T-helper 1 cell treated with Interleukin-12 subunit alpha and Interleukin-12 subunit beta and Interleukin-4 antibody, amounts not matched to agents 30 μg/mL and 1 μg/mL, for 36 hours (primary cell): ENCODE measurements around the gene WNT3A.

Source experiments
- H3K27ac Mint-ChIP-seq: one replicate; pipeline ENCODE4 v1.8.0; 2021; ENCODE audit warnings: mild to moderate bottlenecking, mixed read lengths
- H3K27me3 Mint-ChIP-seq: one replicate; pipeline ENCODE4 v1.8.0; 2021; ENCODE audit warnings: low read depth, mixed read lengths
- H3K36me3 Mint-ChIP-seq: one replicate; pipeline ENCODE4 v1.8.0; 2021; ENCODE audit warnings: low read depth, mixed read lengths
- H3K4me1 Mint-ChIP-seq: one replicate; pipeline ENCODE4 v1.8.0; 2021; ENCODE audit warnings: low read depth, mixed read lengths
- H3K4me3 Mint-ChIP-seq: one replicate; pipeline ENCODE4 v1.8.0; 2021; ENCODE audit warnings: mild to moderate bottlenecking, moderate library complexity, mixed read lengths
- H3K9me3 Mint-ChIP-seq: one replicate; pipeline ENCODE4 v1.8.0; 2021; ENCODE audit warnings: mixed read lengths

Gene WNT3A

DNA sequence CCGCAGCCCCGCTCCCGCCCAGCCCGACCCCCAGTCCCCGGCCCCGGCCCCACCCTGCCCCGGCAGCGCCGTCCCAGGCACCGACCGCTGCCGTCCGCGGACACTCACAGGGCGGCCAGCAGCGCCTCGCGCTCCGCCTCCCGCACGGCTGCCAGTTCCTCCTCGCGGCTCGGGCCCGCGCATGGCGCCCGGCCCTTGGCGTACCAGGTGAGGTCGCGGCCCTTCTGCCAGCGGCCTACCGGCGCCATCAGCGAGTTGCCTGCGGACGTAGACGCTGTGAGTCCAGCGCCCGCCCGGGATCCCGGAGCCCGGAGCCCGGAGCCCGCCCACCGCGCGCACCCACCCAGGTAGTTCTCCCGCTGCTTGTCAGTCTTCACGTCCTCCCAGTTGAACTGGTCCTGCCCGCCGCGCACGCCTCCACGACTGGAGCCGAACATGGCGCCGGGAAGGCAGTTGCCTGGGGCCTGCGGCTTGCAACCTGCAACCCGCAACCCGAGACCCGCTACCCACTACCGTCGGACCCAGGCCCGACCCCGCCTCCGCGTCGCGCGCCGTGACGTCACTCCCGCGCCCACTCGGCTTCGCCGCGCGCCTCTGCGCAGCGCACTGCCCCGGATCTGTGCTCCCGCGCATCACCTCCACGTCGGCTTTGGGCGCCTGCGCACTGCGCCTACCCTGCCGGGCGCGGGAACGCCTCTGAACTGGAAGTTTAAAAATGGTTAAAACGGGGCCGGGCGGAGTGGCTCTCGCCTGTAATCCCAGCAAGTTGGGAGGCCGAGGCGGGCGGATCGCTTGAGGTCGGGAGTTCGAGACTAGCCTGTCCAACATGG is 96.2 kb downstream of the WNT3A start, which contains the start of gene C1orf35:
Gene C1orf35 (minus strand): TSS at position 535 of the 830 bp plus-strand sequence. CDS start 98 bp downstream, at position 437.
- H3K4me3 Mint-ChIP-seq = peak within 1 kb of the TSS; percentile 93
- no peaks in the 10 kb centered on the region for H3K9me3 Mint-ChIP-seq
- peaks cover 9% of the 10 kb centered on the region for H3K4me1 Mint-ChIP-seq
- H3K27me3 Mint-ChIP-seq = no peaks in the 10 kb centered on the region
- H3K36me3 Mint-ChIP-seq = peaks cover 17% of the 10 kb centered on the region
- H3K27ac Mint-ChIP-seq = peak within 1 kb of the TSS; percentile 92

DNA sequence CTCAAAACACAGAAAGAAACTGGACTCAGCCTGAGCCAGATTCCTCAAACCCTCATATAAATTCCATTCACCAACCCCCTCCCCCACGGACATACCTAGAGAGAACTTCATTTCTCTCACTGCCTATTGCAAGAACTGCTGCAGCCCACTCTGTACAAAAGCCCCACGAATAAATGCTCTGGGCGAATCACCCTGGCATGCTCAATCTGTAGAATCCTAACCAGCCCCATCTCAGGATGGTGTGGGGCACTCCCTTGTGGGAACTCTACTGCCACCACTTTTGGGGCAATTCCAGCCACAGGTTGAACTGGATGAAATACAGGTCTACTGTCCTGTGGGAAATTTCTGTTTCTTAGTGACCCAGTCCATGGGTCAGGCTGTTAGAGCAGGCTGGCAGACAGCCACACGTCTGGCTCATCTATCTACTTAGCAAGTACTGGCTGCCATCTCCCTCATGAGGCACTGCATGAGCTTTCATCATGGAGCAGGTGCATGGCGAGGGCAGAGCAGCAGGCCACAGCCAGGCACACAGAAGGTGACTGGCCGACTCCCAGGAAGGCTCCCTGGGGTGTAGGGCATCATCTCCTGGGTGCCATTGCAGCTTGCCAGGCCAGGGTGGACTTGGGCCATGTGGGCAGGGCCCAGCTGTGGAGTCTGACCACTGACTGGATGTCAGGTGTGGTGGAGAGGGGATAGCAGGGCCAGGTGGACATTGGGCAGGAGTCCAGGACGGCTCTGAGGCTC is 97.9 kb downstream of the WNT3A start:
- H3K4me3 Mint-ChIP-seq = peak overlapping the region; percentile 93
- no peaks in the 10 kb centered on the region for H3K9me3 Mint-ChIP-seq
- peaks cover 6% of the 10 kb centered on the region for H3K36me3 Mint-ChIP-seq
- peaks cover 14% of the 10 kb centered on the region for H3K4me1 Mint-ChIP-seq
- no peaks in the 10 kb centered on the region for H3K27me3 Mint-ChIP-seq
- H3K27ac Mint-ChIP-seq = peak overlapping the region; percentile 43

DNA sequence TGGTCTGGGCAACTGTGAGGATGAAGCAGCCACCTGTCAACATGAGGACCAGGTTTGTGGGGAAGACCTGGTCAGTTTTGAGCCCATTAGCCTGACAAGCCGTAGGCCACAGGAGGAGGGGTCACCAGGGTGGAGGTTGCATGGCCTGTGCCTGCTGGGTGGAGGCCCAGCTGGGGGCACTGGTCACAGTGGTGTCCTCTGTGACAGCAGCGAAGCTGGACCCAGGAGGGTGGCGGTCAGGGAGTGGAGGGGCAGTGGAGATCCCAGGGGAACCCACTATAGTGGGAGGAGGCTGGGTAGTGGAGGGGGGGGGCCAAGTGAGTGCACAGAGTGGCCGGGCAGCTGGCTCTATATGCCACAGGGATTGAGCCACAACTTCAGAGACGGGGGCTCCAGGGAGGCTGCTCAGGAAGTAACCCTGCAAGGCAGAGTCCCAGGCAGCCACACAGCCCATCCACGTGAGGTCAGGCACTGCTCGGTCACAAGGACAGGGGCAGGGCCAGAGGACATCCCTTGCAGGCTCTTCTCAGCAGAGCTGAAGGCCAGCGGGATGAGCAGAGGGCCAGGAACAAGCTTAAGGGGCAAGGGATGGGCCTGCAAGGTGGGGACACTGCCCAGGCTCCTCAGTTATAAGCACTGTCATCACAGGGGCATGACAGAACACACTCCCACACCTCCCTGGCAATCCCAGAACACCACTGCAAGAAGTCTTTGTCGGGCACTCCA is 98.6 kb downstream of the WNT3A start:
- Mint-ChIP-seq H3K27ac (no peak overlapping the region), H3K4me1 (peaks cover 20% of the 10 kb centered on the region)

GRCh38 chr1:228105996-228106799 is 99.4 kb downstream of the WNT3A start:
- Mint-ChIP-seq H3K36me3 (peaks cover 3% of the 10 kb centered on the region), H3K4me1 (peaks cover 20% of the 10 kb centered on the region), H3K27me3 (no peaks in the 10 kb centered on the region), H3K4me3 (peak overlapping the region; percentile 10), H3K9me3 (no peaks in the 10 kb centered on the region), H3K27ac (no peak overlapping the region)

More for the DNA sequence above, 98.6 kb downstream of the WNT3A start:
- peaks cover 3% of the 10 kb centered on the region for H3K36me3 Mint-ChIP-seq
- H3K9me3 Mint-ChIP-seq = no peaks in the 10 kb centered on the region
- no peaks in the 10 kb centered on the region for H3K27me3 Mint-ChIP-seq
- no peak overlapping the region for H3K4me3 Mint-ChIP-seq

DNA sequence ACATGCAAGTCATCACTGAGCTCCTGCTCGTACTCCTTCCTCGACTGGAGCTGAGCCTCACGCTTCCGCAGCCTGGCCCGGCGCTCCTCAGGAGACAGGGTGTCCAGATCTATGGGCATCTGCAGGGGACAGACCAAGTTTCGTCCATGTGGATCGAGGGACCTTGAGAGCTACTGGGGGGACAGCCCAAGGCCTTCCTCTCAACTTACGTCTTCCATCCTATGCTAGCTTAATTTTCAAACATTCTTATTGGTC is 99.9 kb downstream of the WNT3A start:
- H3K27me3 Mint-ChIP-seq = no peaks in the 10 kb centered on the region
- peaks cover 17% of the 10 kb centered on the region for H3K4me1 Mint-ChIP-seq
- H3K4me3 Mint-ChIP-seq = no peak overlapping the region
- H3K27ac Mint-ChIP-seq = no peak overlapping the region
- no peaks in the 10 kb centered on the region for H3K9me3 Mint-ChIP-seq
- H3K36me3 Mint-ChIP-seq = peaks cover 3% of the 10 kb centered on the region

GRCh38 chr1:228107636-228108035 is 100.8 kb downstream of the WNT3A start:
- Mint-ChIP-seq H3K4me3 (peak overlapping the region; percentile 89), H3K9me3 (no peaks in the 10 kb centered on the region), H3K27ac (no peak overlapping the region), H3K27me3 (no peaks in the 10 kb centered on the region), H3K36me3 (peaks cover 3% of the 10 kb centered on the region), H3K4me1 (peaks cover 20% of the 10 kb centered on the region)

DNA sequence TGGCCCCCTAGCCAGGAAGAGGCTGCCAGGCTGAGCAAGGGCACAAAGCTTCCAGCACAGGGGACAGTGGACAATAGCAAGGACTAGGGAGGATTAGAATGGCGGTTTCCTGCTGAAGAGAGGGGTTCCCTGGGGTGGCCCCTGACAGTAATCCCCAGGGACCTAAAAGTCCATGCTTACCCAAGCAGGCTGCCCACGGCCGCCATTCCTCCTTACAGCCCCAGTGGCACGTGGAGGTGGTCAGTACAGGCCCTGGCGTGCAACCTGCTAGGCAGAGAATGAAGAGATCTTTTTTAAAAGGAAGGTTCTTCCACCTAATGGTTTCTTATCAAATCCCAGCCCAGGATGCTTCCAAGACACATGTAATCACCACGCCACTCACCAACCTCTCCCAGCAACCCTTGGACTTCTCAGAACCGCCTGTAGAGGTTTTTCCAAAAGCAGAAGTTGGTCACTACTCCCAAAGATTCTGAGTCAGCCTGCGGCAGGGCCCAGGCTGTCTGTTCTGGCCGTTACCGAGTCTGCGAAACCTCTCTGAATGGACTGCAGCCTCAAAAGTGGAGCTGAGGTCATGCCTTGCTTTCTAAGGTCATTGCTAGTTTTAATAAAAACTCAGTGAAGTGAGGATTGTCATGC is 101.4 kb downstream of the WNT3A start:
- peak overlapping the region; percentile 89 for H3K4me3 Mint-ChIP-seq
- H3K27ac Mint-ChIP-seq = peak overlapping the region; percentile 94
- peaks cover 20% of the 10 kb centered on the region for H3K4me1 Mint-ChIP-seq
- H3K27me3 Mint-ChIP-seq = no peaks in the 10 kb centered on the region
- H3K9me3 Mint-ChIP-seq = no peaks in the 10 kb centered on the region
- peaks cover 3% of the 10 kb centered on the region for H3K36me3 Mint-ChIP-seq

GRCh38 chr1:228108742-228109072 is 101.9 kb downstream of the WNT3A start:
- Mint-ChIP-seq H3K4me3 (peak overlapping the region; percentile 89), H3K4me1 (peaks cover 20% of the 10 kb centered on the region), H3K27me3 (no peaks in the 10 kb centered on the region), H3K36me3 (peaks cover 2% of the 10 kb centered on the region), H3K9me3 (no peaks in the 10 kb centered on the region), H3K27ac (peak overlapping the region; percentile 94)

DNA sequence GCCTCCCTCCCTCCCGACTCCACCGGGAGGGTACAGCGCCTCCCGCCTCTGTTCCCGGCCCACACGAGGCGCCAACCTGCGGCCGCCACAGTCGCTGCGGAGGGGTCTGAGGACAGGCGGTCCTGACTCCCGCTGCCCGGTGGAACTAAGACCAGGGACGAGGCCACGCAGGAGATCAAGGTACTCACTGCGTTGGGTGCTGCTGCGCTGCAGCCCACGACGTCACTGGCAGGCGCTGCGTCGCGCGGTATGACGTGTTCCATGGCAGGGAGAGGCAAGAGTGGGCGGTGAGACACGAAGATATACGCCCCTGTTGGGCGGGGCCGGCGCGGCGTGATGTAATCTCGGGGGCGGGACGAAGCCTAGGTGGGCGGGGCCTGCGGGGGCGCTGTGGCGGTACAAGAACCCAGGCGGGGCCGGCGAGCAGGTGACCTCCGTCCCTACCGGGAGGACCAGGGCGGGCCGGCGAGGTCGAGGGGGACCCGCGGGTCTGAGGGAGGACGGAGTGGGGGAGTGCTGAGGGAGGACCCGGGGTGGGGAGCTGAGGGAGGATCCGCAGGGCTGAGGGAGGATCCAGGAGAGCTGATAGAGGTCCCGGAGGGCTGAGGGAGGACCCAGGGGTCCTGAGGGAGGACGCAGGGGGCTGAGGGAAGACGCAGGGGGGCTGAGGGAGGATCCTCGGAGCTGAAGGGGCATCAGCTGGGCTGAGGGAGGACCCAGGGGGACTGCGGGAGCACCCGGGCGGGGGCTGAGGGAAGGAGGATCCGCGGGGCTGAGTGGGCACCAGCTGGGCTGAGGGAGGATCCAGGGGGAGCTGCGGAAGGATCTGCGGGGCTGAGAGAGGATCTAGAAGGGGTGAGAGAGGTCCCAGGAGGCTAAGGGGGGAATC is 102.5 kb downstream of the WNT3A start, which contains the start of gene MRPL55:
Gene MRPL55 (minus strand): TSS at position 227 of the 889 bp plus-strand sequence. CDS start 1,039 bp downstream, outside the sequence.
- peaks cover 2% of the 10 kb centered on the region for H3K36me3 Mint-ChIP-seq
- peak within 1 kb of the TSS; percentile 94 for H3K27ac Mint-ChIP-seq
- H3K4me1 Mint-ChIP-seq = peaks cover 16% of the 10 kb centered on the region
- peak within 1 kb of the TSS; percentile 89 for H3K4me3 Mint-ChIP-seq
- no peaks in the 10 kb centered on the region for H3K27me3 Mint-ChIP-seq
- no peaks in the 10 kb centered on the region for H3K9me3 Mint-ChIP-seq

DNA sequence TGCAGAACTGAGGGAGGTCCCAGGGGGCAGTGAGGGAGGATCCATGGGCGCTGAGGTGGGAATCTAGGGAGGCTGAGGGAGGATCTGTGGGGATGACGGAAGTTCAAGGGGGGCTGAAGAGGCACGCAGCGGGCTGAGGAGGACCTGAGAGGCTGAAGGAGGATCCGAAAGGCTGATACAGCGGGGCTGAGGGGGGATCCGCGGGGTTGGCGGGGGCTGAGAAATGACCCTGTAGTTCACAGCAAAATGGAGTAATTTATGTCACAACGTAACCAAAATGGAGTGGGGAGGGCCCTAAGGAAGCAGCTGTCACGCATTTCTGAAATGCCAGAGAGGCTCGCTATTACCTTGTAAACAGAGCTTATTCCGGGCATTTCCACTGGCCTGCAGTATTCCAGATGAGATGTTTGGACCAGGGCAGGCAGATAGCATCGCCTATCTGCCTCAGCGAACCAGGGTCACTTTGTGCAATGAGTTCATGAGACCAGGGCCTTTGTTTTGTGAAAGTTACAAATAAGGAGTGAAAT is 103.2 kb downstream of the WNT3A start:
- H3K4me3 Mint-ChIP-seq = peak overlapping the region; percentile 89
- H3K9me3 Mint-ChIP-seq = no peaks in the 10 kb centered on the region
- H3K4me1 Mint-ChIP-seq = peaks cover 13% of the 10 kb centered on the region
- peaks cover 2% of the 10 kb centered on the region for H3K36me3 Mint-ChIP-seq
- H3K27me3 Mint-ChIP-seq = no peaks in the 10 kb centered on the region
- peak overlapping the region; percentile 94 for H3K27ac Mint-ChIP-seq

- peaks cover 2% of the 10 kb centered on the region for H3K36me3 Mint-ChIP-seq
- no peaks in the 10 kb centered on the region for H3K27me3 Mint-ChIP-seq
- no peak overlapping the region for H3K4me3 Mint-ChIP-seq
- no peak overlapping the region for H3K27ac Mint-ChIP-seq
- no peaks in the 10 kb centered on the region for H3K9me3 Mint-ChIP-seq
- peaks cover 13% of the 10 kb centered on the region for H3K4me1 Mint-ChIP-seq
Observed at GRCh38 chr1:228110556-228110955, 103.8 kb downstream of the WNT3A start.
